GM20431 (cell line): ENCODE data around the gene LRIG1.

Experiments used
- in situ Hi-C: fragments of 300-500 bp; cut with MseI, MboI; formaldehyde crosslinking; loops from one replicate; pipeline ENCODE4 v1.15.0; 2020; ENCODE audit warnings: low sequenced_read_pairs; ENCODE audit not compliant: unreplicated experiment

LRIG1 gene

GRCh38 chr3:66395635-66396034 is 105.2 kb downstream of the LRIG1 start:
- in situ Hi-C loops, result no loop called here

- in situ Hi-C loops, result no loop called here
Observed at GRCh38 chr3:66394753-66395249, 106.0 kb downstream of the LRIG1 start.

GRCh38 chr3:66394019-66394752 is 106.6 kb downstream of the LRIG1 start:
- in situ Hi-C loops, result no loop called here

DNA sequence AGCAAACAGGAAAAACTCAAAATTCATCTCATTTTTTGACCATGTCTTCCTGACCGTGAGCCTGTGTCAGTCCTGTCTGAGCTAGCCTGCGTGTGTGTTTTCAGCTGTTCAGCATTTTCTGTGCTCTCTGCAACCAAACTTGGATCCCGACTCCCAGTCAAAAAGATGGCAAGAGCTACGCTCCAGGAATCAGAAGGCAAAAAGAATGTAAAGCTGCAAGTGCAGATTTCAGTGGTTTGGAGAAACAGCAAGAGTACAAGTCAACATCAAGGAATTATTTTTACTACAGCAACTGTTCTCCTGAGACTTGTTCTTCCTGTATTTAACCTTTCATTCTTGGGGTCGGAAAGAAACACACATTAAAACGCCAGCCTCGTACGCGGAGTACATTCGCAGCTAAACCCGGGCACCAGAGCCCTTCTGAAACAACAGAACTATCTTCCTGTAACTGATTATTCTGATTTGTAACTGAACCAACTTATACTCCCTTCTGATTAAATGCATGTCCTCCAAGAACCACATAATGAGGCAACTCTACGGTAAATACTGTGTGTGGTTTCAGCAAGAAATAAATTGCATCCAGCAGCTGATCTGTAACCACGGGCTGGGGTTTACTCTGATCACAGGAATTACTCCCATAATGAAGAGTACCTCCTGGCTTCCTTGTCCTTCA is 107.4 kb downstream of the LRIG1 start:
- in situ Hi-C loops, result no loop called here

- in situ Hi-C loops, result no loop called here
Observed at GRCh38 chr3:66392966-66393332, 107.9 kb downstream of the LRIG1 start.

DNA sequence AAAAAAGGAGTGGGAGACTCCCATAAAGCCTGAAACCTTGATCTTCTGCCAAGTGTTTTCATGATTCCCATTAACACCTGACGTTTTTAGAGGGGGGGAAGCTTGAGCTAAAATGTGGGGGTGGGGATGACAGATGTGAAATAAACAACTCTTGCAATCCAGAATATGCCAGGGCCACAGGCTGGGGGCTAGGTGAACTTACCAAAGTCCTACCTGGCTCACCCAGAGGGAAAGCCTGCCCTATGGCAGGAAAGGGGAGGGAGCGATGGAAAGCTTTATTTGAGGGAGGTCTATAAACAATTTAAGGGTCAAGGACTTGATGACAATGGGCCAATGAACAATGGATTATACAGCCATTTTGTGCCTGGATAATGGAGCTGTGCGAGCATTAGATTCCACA is 108.3 kb downstream of the LRIG1 start:
- in situ Hi-C loops, result no loop called here

GRCh38 chr3:66390013-66390412 is 110.8 kb downstream of the LRIG1 start:
- in situ Hi-C loops, result no loop called here

GRCh38 chr3:66386925-66387650 is 113.7 kb downstream of the LRIG1 start:
- in situ Hi-C loops, result no loop called here

DNA sequence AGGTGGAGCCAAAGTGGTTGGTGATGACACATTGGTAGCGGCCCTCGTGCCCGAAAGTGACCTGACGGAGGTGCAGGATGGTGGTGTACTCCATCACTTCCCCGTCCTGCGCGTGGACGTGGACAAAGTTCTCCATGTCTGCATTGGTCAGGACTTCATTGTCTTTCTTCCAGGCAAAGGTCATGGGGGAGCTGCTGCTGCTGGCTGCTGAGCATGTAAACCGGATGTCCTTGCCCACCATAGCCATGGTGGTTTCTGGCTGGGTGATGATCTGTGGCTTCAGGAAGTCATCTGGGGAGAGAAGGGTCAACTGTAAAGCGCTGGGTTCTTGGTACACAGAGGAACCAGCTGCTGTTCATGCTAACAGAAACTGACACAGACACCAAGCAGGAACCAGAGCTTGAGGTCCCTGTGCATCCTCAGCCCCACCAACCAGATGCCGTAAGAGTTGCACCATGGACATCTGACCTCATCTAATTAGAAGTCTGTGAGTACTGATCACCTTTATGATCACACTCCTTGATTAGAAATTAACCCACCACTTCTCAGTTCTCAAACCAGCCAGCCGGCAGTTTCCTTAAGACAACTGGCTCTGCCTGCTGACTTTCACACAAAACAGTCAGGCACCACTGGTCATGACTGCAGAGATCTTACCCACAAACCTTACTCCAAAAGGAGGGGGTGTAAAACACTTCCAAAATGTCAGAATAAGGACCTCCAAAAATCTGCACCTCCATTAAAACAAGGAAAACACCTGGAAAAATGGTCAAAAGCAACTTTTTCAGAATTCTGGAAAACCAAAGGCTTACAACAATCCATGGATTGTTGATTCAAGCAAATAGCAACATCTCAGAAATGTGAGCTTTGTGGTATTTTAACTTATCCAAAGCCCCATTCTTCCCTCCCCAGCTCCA is 114.6 kb downstream of the LRIG1 start:
- in situ Hi-C loops, result no loop called here

GRCh38 chr3:66385066-66385465 is 115.8 kb downstream of the LRIG1 start:
- in situ Hi-C loops, result no loop called here

DNA sequence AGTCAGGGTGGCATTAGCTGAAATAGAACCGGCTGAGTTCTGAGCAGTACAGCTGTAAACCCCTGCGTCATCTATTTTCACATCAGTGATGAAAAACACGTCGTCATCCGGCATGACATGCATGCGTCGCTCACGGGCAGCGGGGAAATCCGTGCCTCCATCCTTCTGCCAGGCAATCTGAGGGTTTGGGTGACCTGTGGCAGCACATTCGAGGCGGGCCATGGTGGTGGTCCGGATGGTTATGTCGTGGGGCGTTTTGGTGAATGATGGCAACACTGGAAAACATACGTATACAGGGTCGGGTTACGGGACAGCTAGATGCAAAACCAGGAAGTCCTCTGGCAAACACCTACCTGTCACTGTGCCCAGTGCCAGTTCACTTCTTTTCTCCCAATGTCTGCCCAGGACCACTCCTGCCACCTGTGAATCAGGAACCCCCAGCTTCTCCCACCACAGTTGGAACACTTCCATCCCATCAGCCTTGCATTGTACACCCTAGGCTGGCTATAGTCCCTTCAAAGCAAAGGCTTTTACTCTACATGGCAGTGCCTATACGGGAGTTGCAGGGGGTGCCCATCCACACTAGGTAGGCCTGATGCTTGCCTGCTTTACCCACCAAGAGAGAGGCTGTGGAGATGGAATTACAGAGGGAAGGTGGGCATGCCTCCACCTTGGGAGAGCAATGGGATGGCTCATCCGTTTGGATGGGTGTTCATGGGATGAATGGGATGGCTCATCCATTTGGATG is 116.7 kb downstream of the LRIG1 start:
- in situ Hi-C loops, result no loop called here

DNA sequence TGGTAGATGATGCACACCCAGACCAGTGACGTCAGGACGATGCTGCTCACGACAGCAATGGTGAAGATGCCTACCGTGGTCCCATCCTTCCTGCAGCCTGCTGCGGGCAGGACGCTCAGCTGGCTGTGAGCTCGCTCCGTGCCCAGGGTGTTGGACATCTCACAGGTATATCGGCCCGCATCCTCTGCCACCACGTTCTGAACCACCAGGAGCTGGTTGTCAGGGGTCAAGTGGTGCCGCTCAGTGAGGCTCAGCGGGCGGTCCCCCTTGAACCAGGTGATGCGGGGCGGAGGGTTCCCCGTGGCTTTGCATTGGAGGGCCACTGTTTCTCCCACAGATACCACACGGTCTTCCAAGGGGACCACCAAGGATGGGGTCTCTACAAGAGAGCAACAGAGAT is 117.8 kb downstream of the LRIG1 start:
- in situ Hi-C loops, result no loop called here

DNA sequence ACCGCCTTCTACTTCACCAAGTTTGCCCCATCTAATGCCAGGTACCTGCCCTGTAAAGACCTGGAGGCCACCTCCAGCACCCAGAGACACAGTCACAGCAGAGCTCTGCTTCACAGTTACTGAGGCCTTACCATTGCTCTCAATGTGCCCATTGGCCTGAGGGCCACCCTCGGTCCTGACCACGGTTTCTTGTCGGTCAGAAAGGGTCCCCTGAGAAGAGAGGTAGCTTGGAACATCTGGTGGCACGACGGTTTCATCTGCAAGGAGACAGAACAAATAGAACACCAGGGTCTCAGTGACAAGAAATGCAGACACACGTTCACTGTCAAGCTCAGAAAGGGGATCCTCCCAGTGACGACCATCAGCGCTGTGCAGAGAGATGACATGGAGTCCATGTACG is 118.7 kb downstream of the LRIG1 start:
- in situ Hi-C loops, result no loop called here

DNA sequence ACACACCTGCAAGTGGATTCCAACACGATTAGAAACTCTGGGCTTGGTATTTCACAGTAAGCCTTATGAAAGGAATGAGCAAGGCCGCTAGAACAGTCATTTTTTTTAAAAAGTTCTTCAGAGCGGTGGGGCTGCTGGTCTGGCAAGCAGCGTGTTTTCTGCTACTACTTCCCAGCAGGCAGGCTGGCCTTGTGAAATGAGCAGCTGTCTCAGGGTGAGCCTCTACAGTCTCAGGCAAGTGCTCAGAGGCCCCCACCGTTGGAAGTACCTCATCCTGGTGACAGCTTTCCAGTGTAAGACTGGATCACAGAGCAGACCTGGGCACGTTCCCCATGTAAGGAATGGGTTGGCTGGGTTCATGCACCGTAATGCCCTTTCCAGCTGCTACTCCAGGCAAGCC is 119.2 kb downstream of the LRIG1 start:
- in situ Hi-C loops, result no loop called here

DNA sequence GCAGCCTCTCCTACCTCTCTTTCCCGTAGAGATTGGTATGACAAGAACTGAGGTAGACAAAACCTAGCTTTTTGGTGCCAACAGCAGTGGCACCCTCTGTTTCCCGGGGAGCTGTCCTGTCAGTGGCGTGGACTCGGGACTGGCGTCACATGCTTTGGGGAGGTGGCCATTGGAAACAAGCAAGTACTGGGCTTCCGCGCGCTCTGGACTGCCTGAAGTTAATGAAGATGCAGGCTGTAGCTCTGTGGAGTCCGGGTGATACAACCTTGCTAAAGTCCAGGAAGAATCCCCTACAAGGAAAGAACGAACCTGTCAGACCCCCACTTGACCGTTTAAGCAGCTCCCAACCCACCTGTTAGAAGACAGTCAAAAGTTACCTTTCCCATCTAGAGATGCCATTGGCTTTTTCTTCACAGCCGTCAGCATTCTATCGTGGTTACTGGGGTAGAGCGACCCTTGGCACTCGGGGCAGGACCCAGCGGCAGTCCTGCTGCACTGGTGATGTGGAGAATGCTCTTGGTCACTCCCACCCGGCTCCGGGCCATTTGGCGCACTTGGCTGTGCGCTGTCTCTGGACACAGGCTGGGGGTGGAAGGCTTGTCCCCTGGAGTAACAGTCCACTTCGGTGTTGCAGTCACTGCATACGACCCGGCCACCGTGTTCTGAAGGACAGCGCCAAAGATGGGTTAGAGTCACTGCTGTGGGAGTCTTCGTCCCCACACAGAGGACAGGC is 120.5 kb downstream of the LRIG1 start:
- in situ Hi-C loops, result no loop called here

DNA sequence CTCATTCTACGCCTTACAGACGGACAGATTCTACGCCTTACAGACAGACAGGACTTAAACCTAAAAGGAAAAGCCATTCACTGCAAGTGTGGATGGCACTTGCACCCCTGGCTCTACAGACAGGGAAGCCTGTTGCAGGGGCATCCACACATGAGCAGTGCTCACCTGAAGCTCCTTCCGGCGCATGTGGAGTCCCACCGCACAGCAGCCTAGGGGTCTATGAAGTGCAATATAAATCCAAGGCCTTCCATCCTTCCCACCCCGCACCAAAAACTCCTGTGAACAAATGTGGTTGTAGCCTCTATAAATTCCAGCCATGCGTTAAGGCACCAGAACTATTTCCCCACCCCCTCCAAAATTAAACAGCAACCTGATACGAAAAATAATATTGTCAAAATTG is 121.3 kb downstream of the LRIG1 start:
- in situ Hi-C loops, result no loop called here

DNA sequence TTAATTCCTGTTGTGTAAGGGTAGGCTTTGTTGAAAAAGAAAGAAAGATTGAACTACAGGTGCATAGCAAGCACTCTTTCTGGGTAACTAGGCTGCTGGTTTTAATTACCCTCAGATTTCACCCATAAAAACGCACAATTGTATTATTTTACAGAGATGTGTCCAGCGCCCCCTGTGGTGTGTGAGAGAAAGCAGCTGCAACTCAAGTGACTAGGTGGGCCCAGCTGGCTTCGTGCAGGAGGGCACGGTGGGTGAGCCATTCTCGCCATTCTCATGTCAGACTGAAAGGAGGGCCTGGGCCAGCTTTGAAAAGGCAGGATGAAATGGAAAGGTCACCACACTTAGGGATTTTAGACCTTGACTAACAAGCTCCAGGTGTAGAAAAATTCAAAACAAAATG is 122.6 kb downstream of the LRIG1 start:
- in situ Hi-C loops, result no loop called here

DNA sequence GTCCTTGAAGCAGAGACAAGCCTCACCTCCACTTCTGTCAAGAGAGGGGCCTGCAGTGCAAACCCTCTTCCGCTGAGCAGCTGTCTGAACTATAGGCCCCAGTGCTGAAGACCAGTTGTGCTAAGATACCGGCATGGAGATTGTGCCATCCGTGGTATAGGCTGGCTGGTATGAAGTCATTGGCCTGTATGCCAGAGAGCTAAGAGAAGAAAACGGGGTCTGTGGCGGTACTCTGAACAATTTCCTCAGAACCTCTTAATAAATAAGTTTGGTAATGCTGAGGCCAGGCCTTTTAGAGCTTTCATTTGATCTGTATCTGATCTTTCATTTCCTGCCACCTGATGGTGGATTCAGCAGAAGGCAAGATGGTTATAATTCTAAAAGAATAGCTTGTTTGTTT is 123.0 kb downstream of the LRIG1 start:
- in situ Hi-C loops, result no loop called here

GRCh38 chr3:66376568-66376967 is 124.3 kb downstream of the LRIG1 start:
- in situ Hi-C loops, result no loop called here
